ENCODE results near the gene TMEM129. TPM values are rescaled to one million over a fixed set of nuclear protein-coding genes. Genes with fewer than 3 reads are reported as not detected.

Gene TMEM129
- total and polyA plus RNA-seq, 10 of the 15 experiments (the other 5 are each of a cell fraction or from before 2014, with no cell fraction given), result 0.19 to 24.9 (median 13.2) TPM

DNA sequence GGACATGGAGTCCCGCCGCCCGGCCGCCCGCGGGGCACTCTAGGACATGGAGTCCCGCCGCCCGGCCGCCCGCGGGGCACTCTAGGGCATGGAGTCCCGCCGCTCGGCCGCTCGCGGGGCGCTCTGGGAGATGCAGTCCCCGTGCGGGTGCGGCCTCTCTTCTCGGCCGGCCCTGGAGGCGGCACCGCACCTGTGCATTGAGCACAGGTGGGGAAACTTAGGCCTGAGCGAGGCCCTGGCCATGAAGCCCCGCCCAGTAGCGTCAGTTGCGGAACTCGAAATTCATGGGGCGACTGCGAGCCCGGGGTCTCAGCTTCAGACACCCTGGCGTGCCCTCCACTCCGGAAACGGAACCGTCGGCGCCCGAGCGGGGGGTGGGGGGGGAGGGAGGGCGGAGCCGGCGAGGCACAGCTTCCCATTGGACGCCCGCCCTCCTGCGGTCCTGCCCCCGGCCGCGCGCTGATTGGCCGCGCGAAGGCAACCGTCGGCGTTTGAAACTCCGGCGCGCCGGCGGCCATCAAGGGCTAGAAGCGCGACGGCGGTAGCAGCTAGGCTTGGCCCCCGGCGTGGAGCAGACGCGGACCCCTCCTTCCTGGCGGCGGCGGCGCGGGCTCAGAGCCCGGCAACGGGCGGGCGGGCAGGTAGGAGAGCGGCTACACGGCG lies at the start of gene TMEM129, which contains the start of gene TACC3 (continued):
- TF ChIP-seq, protein P1, sequence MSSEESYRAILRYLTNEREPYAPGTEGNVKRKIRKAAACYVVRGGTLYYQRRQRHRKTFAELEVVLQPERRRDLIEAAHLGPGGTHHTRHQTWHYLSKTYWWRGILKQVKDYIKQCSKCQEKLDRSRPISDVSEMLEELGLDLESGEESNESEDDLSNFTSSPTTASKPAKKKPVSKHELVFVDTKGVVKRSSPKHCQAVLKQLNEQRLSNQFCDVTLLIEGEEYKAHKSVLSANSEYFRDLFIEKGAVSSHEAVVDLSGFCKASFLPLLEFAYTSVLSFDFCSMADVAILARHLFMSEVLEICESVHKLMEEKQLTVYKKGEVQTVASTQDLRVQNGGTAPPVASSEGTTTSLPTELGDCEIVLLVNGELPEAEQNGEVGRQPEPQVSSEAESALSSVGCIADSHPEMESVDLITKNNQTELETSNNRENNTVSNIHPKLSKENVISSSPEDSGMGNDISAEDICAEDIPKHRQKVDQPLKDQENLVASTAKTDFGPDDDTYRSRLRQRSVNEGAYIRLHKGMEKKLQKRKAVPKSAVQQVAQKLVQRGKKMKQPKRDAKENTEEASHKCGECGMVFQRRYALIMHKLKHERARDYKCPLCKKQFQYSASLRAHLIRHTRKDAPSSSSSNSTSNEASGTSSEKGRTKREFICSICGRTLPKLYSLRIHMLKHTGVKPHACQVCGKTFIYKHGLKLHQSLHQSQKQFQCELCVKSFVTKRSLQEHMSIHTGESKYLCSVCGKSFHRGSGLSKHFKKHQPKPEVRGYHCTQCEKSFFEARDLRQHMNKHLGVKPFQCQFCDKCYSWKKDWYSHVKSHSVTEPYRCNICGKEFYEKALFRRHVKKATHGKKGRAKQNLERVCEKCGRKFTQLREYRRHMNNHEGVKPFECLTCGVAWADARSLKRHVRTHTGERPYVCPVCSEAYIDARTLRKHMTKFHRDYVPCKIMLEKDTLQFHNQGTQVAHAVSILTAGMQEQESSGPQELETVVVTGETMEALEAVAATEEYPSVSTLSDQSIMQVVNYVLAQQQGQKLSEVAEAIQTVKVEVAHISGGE (CRISPR knock-in tag; IDR thresholded peaks at IDR 0.05), result peak; percentile 85
- TF ChIP-seq NFXL1 (IDR thresholded peaks at IDR 0.05; ENCODE audit: borderline replicate concordance) (no peak), KLF5 (IDR thresholded peaks at IDR 0.05; ENCODE audit: partially characterized antibody) (no peak), YY1 (IDR thresholded peaks at IDR 0.05; ENCODE audit: low read depth, low read length) (peak; percentile 90), RELA (IDR thresholded peaks at IDR 0.05; ENCODE audit: borderline replicate concordance, partially characterized antibody) (no peak), MEF2A (IDR thresholded peaks at IDR 0.05; ENCODE audit: insufficient read depth, low read depth, low read length) (no peak), SMC3 (IDR thresholded peaks at IDR 0.05; ENCODE audit: borderline replicate concordance, low read length) (no peak), SP1 (IDR thresholded peaks at IDR 0.05; ENCODE audit: low read depth, low read length) (peak; percentile 76), CBX5 (IDR thresholded peaks at IDR 0.05; ENCODE audit: low read depth) (no peak), MTA3 (IDR thresholded peaks at IDR 0.05; ENCODE audit: borderline replicate concordance, low read length) (no peak), CREB1 (IDR thresholded peaks at IDR 0.05; ENCODE audit: low read depth) (no peak)
- TF ChIP-seq, protein P2, sequence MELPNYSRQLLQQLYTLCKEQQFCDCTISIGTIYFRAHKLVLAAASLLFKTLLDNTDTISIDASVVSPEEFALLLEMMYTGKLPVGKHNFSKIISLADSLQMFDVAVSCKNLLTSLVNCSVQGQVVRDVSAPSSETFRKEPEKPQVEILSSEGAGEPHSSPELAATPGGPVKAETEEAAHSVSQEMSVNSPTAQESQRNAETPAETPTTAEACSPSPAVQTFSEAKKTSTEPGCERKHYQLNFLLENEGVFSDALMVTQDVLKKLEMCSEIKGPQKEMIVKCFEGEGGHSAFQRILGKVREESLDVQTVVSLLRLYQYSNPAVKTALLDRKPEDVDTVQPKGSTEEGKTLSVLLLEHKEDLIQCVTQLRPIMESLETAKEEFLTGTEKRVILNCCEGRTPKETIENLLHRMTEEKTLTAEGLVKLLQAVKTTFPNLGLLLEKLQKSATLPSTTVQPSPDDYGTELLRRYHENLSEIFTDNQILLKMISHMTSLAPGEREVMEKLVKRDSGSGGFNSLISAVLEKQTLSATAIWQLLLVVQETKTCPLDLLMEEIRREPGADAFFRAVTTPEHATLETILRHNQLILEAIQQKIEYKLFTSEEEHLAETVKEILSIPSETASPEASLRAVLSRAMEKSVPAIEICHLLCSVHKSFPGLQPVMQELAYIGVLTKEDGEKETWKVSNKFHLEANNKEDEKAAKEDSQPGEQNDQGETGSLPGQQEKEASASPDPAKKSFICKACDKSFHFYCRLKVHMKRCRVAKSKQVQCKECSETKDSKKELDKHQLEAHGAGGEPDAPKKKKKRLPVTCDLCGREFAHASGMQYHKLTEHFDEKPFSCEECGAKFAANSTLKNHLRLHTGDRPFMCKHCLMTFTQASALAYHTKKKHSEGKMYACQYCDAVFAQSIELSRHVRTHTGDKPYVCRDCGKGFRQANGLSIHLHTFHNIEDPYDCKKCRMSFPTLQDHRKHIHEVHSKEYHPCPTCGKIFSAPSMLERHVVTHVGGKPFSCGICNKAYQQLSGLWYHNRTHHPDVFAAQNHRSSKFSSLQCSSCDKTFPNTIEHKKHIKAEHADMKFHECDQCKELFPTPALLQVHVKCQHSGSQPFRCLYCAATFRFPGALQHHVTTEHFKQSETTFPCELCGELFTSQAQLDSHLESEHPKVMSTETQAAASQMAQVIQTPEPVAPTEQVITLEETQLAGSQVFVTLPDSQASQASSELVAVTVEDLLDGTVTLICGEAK (IDR thresholded peaks at IDR 0.05; ENCODE audit: borderline replicate concordance), result peak; percentile 92
- TF ChIP-seq, protein P3, sequence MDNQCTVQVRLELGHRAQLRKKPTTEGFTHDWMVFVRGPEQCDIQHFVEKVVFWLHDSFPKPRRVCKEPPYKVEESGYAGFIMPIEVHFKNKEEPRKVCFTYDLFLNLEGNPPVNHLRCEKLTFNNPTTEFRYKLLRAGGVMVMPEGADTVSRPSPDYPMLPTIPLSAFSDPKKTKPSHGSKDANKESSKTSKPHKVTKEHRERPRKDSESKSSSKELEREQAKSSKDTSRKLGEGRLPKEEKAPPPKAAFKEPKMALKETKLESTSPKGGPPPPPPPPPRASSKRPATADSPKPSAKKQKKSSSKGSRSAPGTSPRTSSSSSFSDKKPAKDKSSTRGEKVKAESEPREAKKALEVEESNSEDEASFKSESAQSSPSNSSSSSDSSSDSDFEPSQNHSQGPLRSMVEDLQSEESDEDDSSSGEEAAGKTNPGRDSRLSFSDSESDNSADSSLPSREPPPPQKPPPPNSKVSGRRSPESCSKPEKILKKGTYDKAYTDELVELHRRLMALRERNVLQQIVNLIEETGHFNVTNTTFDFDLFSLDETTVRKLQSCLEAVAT (IDR thresholded peaks at IDR 0.05), result no peak
- TF ChIP-seq, protein P4, sequence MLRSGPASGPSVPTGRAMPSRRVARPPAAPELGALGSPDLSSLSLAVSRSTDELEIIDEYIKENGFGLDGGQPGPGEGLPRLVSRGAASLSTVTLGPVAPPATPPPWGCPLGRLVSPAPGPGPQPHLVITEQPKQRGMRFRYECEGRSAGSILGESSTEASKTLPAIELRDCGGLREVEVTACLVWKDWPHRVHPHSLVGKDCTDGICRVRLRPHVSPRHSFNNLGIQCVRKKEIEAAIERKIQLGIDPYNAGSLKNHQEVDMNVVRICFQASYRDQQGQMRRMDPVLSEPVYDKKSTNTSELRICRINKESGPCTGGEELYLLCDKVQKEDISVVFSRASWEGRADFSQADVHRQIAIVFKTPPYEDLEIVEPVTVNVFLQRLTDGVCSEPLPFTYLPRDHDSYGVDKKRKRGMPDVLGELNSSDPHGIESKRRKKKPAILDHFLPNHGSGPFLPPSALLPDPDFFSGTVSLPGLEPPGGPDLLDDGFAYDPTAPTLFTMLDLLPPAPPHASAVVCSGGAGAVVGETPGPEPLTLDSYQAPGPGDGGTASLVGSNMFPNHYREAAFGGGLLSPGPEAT (IDR thresholded peaks at IDR 0.05; ENCODE audit: low read depth), result no peak
- TF ChIP-seq, protein P5, sequence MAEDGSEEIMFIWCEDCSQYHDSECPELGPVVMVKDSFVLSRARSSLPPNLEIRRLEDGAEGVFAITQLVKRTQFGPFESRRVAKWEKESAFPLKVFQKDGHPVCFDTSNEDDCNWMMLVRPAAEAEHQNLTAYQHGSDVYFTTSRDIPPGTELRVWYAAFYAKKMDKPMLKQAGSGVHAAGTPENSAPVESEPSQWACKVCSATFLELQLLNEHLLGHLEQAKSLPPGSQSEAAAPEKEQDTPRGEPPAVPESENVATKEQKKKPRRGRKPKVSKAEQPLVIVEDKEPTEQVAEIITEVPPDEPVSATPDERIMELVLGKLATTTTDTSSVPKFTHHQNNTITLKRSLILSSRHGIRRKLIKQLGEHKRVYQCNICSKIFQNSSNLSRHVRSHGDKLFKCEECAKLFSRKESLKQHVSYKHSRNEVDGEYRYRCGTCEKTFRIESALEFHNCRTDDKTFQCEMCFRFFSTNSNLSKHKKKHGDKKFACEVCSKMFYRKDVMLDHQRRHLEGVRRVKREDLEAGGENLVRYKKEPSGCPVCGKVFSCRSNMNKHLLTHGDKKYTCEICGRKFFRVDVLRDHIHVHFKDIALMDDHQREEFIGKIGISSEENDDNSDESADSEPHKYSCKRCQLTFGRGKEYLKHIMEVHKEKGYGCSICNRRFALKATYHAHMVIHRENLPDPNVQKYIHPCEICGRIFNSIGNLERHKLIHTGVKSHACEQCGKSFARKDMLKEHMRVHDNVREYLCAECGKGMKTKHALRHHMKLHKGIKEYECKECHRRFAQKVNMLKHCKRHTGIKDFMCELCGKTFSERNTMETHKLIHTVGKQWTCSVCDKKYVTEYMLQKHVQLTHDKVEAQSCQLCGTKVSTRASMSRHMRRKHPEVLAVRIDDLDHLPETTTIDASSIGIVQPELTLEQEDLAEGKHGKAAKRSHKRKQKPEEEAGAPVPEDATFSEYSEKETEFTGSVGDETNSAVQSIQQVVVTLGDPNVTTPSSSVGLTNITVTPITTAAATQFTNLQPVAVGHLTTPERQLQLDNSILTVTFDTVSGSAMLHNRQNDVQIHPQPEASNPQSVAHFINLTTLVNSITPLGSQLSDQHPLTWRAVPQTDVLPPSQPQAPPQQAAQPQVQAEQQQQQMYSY (CRISPR knock-in tag; IDR thresholded peaks at IDR 0.05), result no peak

Data from GM12878 (cell line).